Duodenal mucosa (tissue), 2 donors: ENCODE results near the gene RASSF8.
A peak's percentile ranks its signal among the peaks of the same experiment; 100 is the strongest.

Source experiments
- H3K27ac ChIP-seq: one replicate; pipeline ENCODE4 v1.7.0; 2013; ENCODE audit warnings: low read depth, low read length
- H3K27me3 ChIP-seq, 2 donors: one replicate each; pipeline ENCODE4 v1.7.0; 2013; ENCODE audit warnings: low read length in 2 of 2, control low read depth in 1 of 2; ENCODE audit not compliant: insufficient read depth in 2 of 2, control insufficient read depth in 1 of 2
- H3K36me3 ChIP-seq, 2 donors: one replicate each; pipeline ENCODE4 v1.7.0; 2013; ENCODE audit warnings: low read length in 2 of 2, control low read depth in 1 of 2; ENCODE audit not compliant: insufficient read depth in 2 of 2, control insufficient read depth in 1 of 2
- H3K4me1 ChIP-seq, 2 donors: one replicate each; pipeline ENCODE4 v1.7.0; 2013; ENCODE audit warnings: low read length in 2 of 2, control low read depth in 1 of 2; ENCODE audit not compliant: insufficient read depth in 2 of 2, control insufficient read depth in 1 of 2
- H3K4me3 ChIP-seq, 2 donors: one replicate each; pipeline ENCODE4 v1.7.0; 2013; ENCODE audit warnings: low read length in 2 of 2, low read depth in 1 of 2
- H3K9ac ChIP-seq, 2 donors: one replicate each; pipeline ENCODE4 v1.7.0; 2013; ENCODE audit warnings: low read length in 2 of 2, low read depth in 1 of 2
- H3K9me3 ChIP-seq, 2 donors: one replicate each; pipeline ENCODE4 v1.7.0; 2013; ENCODE audit warnings: low read length in 2 of 2, control low read depth in 1 of 2; ENCODE audit not compliant: control insufficient read depth in 1 of 2

The RASSF8 gene

DNA sequence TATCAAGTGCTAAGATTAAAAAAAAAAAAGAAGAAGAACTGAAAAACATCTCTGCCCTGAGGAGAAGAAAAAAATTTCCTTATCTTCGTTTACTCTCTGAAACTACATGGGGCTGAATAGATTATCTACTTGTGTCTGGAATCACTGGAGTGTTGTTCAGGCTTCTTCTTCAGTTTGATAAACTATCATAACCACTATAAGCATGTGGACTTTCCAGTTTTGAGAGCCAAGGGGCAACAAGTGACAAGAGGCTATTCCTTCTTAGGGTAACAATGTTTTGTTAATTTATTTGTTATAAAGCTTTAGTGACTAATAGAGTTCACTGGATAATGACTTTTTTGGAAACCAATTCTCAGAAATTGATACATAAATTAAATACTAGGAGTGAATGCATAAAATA, 19.9 kb upstream of the RASSF8 start:
- Histone ChIP-seq H3K9me3 (no peaks in the 10 kb centered on the region), H3K4me1 (no peaks in the 10 kb centered on the region), H3K27ac (no peak overlapping the region), H3K27me3 (no peaks in the 10 kb centered on the region), H3K4me3 (no peak overlapping the region), H3K36me3 (no peaks in the 10 kb centered on the region), H3K9ac (no peak overlapping the region)

DNA sequence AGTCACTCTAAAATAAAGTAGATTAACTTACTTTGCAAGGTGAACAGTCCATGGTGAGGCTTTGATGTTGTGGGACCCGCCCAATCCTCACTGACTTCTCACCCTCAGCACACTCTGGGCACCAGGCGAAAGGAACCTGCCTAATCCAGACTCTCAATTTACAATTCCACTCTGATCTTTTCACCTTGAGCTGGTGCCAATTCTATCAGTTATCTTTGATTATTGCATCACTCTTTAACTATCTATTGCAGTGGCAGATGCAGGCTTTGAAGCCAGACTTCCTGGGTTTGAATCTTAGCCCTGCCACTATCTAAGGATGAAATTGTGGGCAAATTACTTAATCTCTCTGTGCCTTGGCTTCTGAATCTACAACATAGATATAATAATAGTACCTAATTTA, 18.9 kb upstream of the RASSF8 start:
- no peaks in the 10 kb centered on the region for H3K4me1 ChIP-seq
- H3K4me3 ChIP-seq: no peak overlapping the region
- H3K9ac ChIP-seq: no peak overlapping the region
- no peaks in the 10 kb centered on the region for H3K36me3 ChIP-seq
- H3K9me3 ChIP-seq: no peaks in the 10 kb centered on the region
- H3K27me3 ChIP-seq: no peaks in the 10 kb centered on the region
- H3K27ac ChIP-seq: no peak overlapping the region

- no peaks in the 10 kb centered on the region for H3K4me1 ChIP-seq
- H3K27ac ChIP-seq: no peak overlapping the region
- H3K27me3 ChIP-seq: no peaks in the 10 kb centered on the region
- no peaks in the 10 kb centered on the region for H3K36me3 ChIP-seq
- H3K9ac ChIP-seq: no peak overlapping the region
- H3K4me3 ChIP-seq: no peak overlapping the region
- no peaks in the 10 kb centered on the region for H3K9me3 ChIP-seq
Measured at GRCh38 chr12:25940886-25941285, 17.6 kb upstream of the RASSF8 start.

- no peaks in the 10 kb centered on the region for H3K4me1 ChIP-seq
- no peaks in the 10 kb centered on the region for H3K9me3 ChIP-seq
- H3K27me3 ChIP-seq: no peaks in the 10 kb centered on the region
- no peak overlapping the region for H3K4me3 ChIP-seq
- H3K36me3 ChIP-seq: no peaks in the 10 kb centered on the region
- no peak overlapping the region for H3K9ac ChIP-seq
- no peak overlapping the region for H3K27ac ChIP-seq
Measured at GRCh38 chr12:25942709-25943108, 15.8 kb upstream of the RASSF8 start.

GRCh38 chr12:25943940-25944339, 14.5 kb upstream of the RASSF8 start:
- H3K9me3 ChIP-seq: no peaks in the 10 kb centered on the region
- no peak overlapping the region for H3K9ac ChIP-seq
- H3K4me1 ChIP-seq: no peaks in the 10 kb centered on the region
- no peaks in the 10 kb centered on the region for H3K27me3 ChIP-seq
- H3K36me3 ChIP-seq: no peaks in the 10 kb centered on the region
- H3K4me3 ChIP-seq: no peak overlapping the region
- H3K27ac ChIP-seq: no peak overlapping the region

DNA sequence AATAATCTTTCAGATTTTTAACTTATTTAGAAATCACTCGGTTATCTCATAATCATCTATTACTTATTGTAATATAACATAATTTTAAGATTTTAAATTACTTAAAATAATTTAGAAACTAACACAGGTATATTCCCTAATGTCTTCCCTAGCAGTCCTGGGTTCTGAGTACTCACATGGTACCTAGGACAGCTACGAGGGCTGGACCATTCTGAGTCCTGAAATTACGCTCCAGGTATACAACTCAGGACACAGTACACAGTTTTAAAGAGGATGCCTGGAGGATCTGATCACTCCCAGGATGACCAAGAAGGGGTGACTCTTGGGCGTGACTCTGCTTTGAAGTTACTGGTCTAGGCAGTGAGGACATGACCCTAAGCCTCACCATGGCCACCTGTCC, 9.1 kb upstream of the RASSF8 start:
- H3K27ac ChIP-seq: no peak overlapping the region
- H3K36me3 ChIP-seq: no peaks in the 10 kb centered on the region
- H3K9me3 ChIP-seq: no peaks in the 10 kb centered on the region
- H3K4me1 ChIP-seq: no peaks in the 10 kb centered on the region
- no peak overlapping the region for H3K9ac ChIP-seq
- H3K27me3 ChIP-seq: no peaks in the 10 kb centered on the region
- H3K4me3 ChIP-seq: no peak overlapping the region

- no peaks in the 10 kb centered on the region for H3K36me3 ChIP-seq
- no peaks in the 10 kb centered on the region for H3K9me3 ChIP-seq
- no peak overlapping the region for H3K4me3 ChIP-seq
- H3K27ac ChIP-seq: no peak overlapping the region
- no peak overlapping the region for H3K9ac ChIP-seq
- H3K4me1 ChIP-seq: no peaks in the 10 kb centered on the region
- H3K27me3 ChIP-seq: peaks cover 0 to under 1% of the 10 kb centered on the region in 2 donors
Measured at GRCh38 chr12:25950329-25951115, 8.0 kb upstream of the RASSF8 start.

GRCh38 chr12:25957793-25958427, 572 bp upstream of the RASSF8 start:
- Histone ChIP-seq H3K36me3 (no peaks in the 10 kb centered on the region), H3K4me1 (peaks cover 7 to 8% of the 10 kb centered on the region in 2 donors), H3K4me3 (peak overlapping the region; percentile 52 to 58), H3K27ac (peak overlapping the region; percentile 66), H3K9me3 (no peaks in the 10 kb centered on the region), H3K9ac (peak overlapping the region; percentile 39 to 48), H3K27me3 (peaks cover 9 to 40% of the 10 kb centered on the region in 2 donors)

DNA sequence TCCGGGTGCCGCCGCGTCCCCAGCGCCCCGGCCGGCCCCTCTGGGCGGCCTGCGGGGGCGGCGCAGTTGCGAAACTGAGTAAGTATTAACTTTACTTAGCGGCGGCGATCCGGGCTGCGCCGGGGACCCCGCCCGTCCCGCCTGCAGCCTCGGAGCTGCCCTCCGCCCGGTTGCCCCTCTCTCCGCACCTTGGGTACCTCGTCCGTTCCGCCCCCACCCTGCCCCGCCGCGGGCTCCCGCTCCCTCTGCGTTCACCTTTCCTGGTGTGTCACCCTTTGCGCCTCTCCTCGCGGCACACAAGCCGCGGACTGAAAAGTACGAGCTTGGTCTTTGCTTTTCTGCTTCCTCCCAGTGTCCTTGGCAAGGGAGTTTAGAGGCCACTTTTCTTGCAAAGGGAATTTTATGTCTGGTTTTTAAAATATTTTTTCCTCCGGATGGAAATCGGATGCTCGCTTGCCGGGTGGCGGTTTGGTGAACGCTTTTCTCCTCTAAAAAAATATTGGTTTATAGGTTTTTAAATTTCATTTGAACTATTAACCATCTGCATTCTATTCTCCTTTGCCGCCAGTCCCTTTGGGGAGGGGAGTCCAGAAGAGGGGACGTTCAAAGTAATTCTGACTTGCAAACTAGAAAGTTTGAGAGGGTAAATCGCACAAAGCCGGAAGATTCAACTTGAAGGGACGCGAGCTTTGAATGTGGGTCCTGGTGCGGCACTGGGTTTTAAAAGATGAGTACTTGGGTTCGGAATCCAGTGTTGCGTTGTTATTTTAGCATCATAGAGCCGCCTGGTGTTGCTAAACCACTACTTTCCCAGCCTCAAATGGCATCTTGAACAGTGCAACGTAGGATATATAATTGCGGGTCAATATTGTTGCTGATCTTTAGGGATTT, 834 bp downstream of the RASSF8 start:
- Histone ChIP-seq H3K9me3 (no peaks in the 10 kb centered on the region), H3K27ac (peak overlapping the region; percentile 50), H3K36me3 (no peaks in the 10 kb centered on the region), H3K4me1 (peaks cover 7 to 8% of the 10 kb centered on the region in 2 donors), H3K4me3 (peak overlapping the region; percentile 68 to 69), H3K9ac (peak overlapping the region; percentile 12 to 39), H3K27me3 (peaks cover 9 to 40% of the 10 kb centered on the region in 2 donors)

DNA sequence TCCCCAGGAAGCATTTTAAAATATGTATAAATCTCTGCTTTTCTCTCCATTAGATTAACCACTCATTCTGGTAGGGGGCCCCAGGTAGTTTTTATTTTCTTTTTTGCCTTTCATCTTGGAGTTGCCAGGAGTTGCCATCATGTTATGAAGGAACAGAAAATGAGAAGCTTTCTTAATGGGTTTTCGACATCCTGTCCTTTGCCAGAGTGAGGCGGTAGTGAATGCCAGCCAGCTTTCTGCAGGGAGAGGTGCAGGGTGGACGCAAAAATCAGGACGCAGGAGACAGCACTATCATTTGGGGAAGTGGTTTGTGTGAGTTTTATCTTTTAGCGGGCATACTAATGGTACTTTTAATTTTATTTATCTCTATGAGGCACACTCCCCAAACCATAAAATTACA, 1.7 kb downstream of the RASSF8 start:
- H3K27me3 ChIP-seq: peaks cover 9 to 40% of the 10 kb centered on the region in 2 donors
- no peaks in the 10 kb centered on the region for H3K36me3 ChIP-seq
- peak overlapping the region; percentile 68 to 69 for H3K4me3 ChIP-seq
- H3K9ac ChIP-seq: no peak overlapping the region
- peaks cover 7 to 8% of the 10 kb centered on the region in 2 donors for H3K4me1 ChIP-seq
- H3K27ac ChIP-seq: no peak overlapping the region
- no peaks in the 10 kb centered on the region for H3K9me3 ChIP-seq
